K562 (cell line): ENCODE data around the gene KCTD7. TPM values are rescaled to one million over a fixed set of nuclear protein-coding genes. Genes with fewer than 3 reads are reported as not detected.

ENCODE experiments used
- ATF4 ChIP-seq: fragments of 450-650 bp; formaldehyde crosslinking; IDR thresholded peaks from 2 replicates; pipeline ENCODE4 v1.4.0; 2022; ENCODE audit warnings: mild to moderate bottlenecking, moderate library complexity
- CLOCK ChIP-seq: fragments of 250-450 bp; sonication (Bioruptor Pico); IDR thresholded peaks from 2 replicates; pipeline ENCODE4 v1.4.0; 2020; ENCODE audit warnings: mild to moderate bottlenecking, moderate library complexity, borderline replicate concordance
- CREBBP ChIP-seq: IDR thresholded peaks from one replicate; pipeline ENCODE4 v1.6.1; 2012; ENCODE audit warnings: low read depth, mild to moderate bottlenecking, control low read depth, inconsistent platforms, low read length
- EHMT2 ChIP-seq: fragments of 450-650 bp; IDR thresholded peaks from 2 replicates; pipeline ENCODE4 v1.6.1; 2018; ENCODE audit warnings: antibody characterized with exemption
- GATAD2B ChIP-seq: fragments of 450-650 bp; IDR thresholded peaks from 2 replicates; pipeline ENCODE4 v1.6.1; 2017; ENCODE audit warnings: mild to moderate bottlenecking, borderline replicate concordance
- GTF2B ChIP-seq: IDR thresholded peaks from 2 replicates; pipeline ENCODE4 v1.6.1; 2011; ENCODE audit not compliant: insufficient read length; ENCODE audit errors: extremely low read depth
- GTF3C2 ChIP-seq: IDR thresholded peaks from 3 replicates; pipeline ENCODE4 v1.6.1; 2011; ENCODE audit warnings: borderline replicate concordance, mild to moderate bottlenecking, moderate library complexity; ENCODE audit not compliant: insufficient read length; ENCODE audit errors: extremely low read depth
- IRF9 ChIP-seq: fragments of 450-650 bp; IDR thresholded peaks from 2 replicates; pipeline ENCODE4 v1.6.1; 2016; ENCODE audit warnings: missing biosample characterization, missing genetic modification characterization
- MCM5 ChIP-seq: fragments of 450-650 bp; IDR thresholded peaks from 2 replicates; pipeline ENCODE4 v1.6.1; 2016; ENCODE audit warnings: low read depth
- PHF8 ChIP-seq: fragments of 200-600 bp; sonication (generic); IDR thresholded peaks from 2 replicates; pipeline ENCODE4 v1.6.1; 2012; ENCODE audit warnings: mixed run types, mild to moderate bottlenecking, inconsistent platforms, low read length, moderate library complexity, borderline replicate concordance
- RBM22 ChIP-seq: fragments of 200-400 bp; formaldehyde crosslinking; IDR thresholded peaks from 2 replicates; pipeline ENCODE4 v1.6.1; 2018; ENCODE audit warnings: low read length, low read depth; ENCODE audit not compliant: poor library complexity, severe bottlenecking
- TCFL5 ChIP-seq: fragments of 250-450 bp; sonication (Bioruptor Pico); conservative IDR thresholded peaks from 2 replicates; pipeline ENCODE4 v1.6.1; 2021; ENCODE audit warnings: mild to moderate bottlenecking, moderate library complexity, matching md5 sums
- ZBTB34 ChIP-seq: fragments of 250-450 bp; sonication (Bioruptor Pico); IDR thresholded peaks from 2 replicates; pipeline ENCODE4 v1.8.0; 2021; ENCODE audit warnings: mild to moderate bottlenecking, moderate library complexity
- polyA plus RNA-seq, 8 experiments: library from polyadenylated mRNA; depleted of rRNA in 4 of 8; stranded (reverse) in 5 of 8; unstranded in 3 of 8; fragments of >200 nt; fragmentation: Nextera tagmentation in 2 of 8; fragmentation: Illumina TruSeq in 1 of 8; extraction: Ambion mirVana in 2 of 8; extraction: Trizol in 1 of 8; gene quantifications; 2 replicates each; pipeline versions ENCODE4 v1.2.1 to v1.2.3, GENCODE V29; 2011 to 2014; ENCODE audit warnings: inconsistent platforms in 1 of 8, missing spikeins in 1 of 8
- total RNA-seq, 7 experiments: library from RNA; depleted of rRNA in 6 of 7; stranded (reverse); fragments of >200 nt in 6 of 7; fragmentation: Illumina TruSeq in 2 of 7; extraction: Trizol in 2 of 7; gene quantifications; 2 replicates each; pipeline versions ENCODE4 v1.2.1 to v1.2.3, GENCODE V29; 2011 to 2021; ENCODE audit warnings: low replicate concordance in 1 of 7

Gene KCTD7
- total and polyA plus RNA-seq, 9 of the 15 experiments (the other 6 are each of a cell fraction or from before 2014, with no cell fraction given): 1.5 to 26.0 (median 9.0) TPM

- TF ChIP-seq GTF3C2: no peak
- no peak for TF ChIP-seq TCFL5 (CRISPR knock-in tag)
- TF ChIP-seq ATF4: no peak
- TF ChIP-seq ZBTB34 (CRISPR knock-in tag): no peak
- TF ChIP-seq GATAD2B: peak; percentile 54; the same call in 1 of the 2 replicates
- no peak for TF ChIP-seq CLOCK (CRISPR knock-in tag)
- no peak for TF ChIP-seq MCM5
- no peak for TF ChIP-seq GTF2B
- TF ChIP-seq IRF9 (tag): no peak
- no peak for TF ChIP-seq RBM22
- TF ChIP-seq PHF8: peak; percentile 96; the same call in 1 of the 2 replicates
- TF ChIP-seq EHMT2: no peak
- TF ChIP-seq CREBBP: no peak
Observed at GRCh38 chr7:66628361-66629221, at the start of gene KCTD7 (continued).
